ENCODE results near the gene MMP28.

MMP28 gene

GRCh38 chr17:35773129-35773528, 22.3 kb downstream of the MMP28 start:
- Histone ChIP-seq H3K36me3 (no peaks in the 10 kb centered on the region), H3K4me1 (peaks cover 0 to 51% (median 28%) of the 10 kb centered on the region in 4 donors), H3K27me3 (no peaks in the 10 kb centered on the region), H3K27ac (peak overlapping the region; percentile 84 to 89), H3K4me3 (no peak overlapping the region), H3K9me3 (no peaks in the 10 kb centered on the region)
- intact Hi-C loops (cut with DNase I; ENCODE audit: low total_unique reads): no loop called here
- DNase-seq: no peak
- no peak for TF ChIP-seq CTCF (IDR thresholded peaks at IDR 0.05)

- intact Hi-C loops (cut with DNase I; ENCODE audit: low total_unique reads): no loop called here
- TF ChIP-seq CTCF (IDR thresholded peaks at IDR 0.05): no peak
- no peak overlapping the region for H3K4me3 ChIP-seq
- DNase-seq: no peak
- no peak overlapping the region for H3K27ac ChIP-seq
- peaks cover 0 to 28% (median 22%) of the 10 kb centered on the region in 4 donors for H3K4me1 ChIP-seq
- H3K27me3 ChIP-seq: no peaks in the 10 kb centered on the region
- no peaks in the 10 kb centered on the region for H3K36me3 ChIP-seq
- H3K9me3 ChIP-seq: no peaks in the 10 kb centered on the region
Measured at GRCh38 chr17:35769895-35770486, 25.4 kb downstream of the MMP28 start.

- intact Hi-C loops (cut with DNase I; ENCODE audit: low total_unique reads): no loop called here
- DNase-seq: no peak
- H3K4me1 ChIP-seq: peaks cover 0 to 25% (median 19%) of the 10 kb centered on the region in 4 donors
- no peaks in the 10 kb centered on the region for H3K9me3 ChIP-seq
- no peak for TF ChIP-seq CTCF (IDR thresholded peaks at IDR 0.05)
- no peak overlapping the region for H3K27ac ChIP-seq
- H3K4me3 ChIP-seq: no peak overlapping the region
- no peaks in the 10 kb centered on the region for H3K27me3 ChIP-seq
- H3K36me3 ChIP-seq: no peaks in the 10 kb centered on the region
Measured at GRCh38 chr17:35768797-35769196, 26.6 kb downstream of the MMP28 start.

GRCh38 chr17:35766903-35767510, 28.4 kb downstream of the MMP28 start:
- TF ChIP-seq CTCF (IDR thresholded peaks at IDR 0.05): peak; percentile 53 to 65
- no peak overlapping the region for H3K27ac ChIP-seq
- DNase-seq: no peak
- no peak overlapping the region for H3K4me3 ChIP-seq
- no peaks in the 10 kb centered on the region for H3K36me3 ChIP-seq
- H3K27me3 ChIP-seq: no peaks in the 10 kb centered on the region
- no peaks in the 10 kb centered on the region for H3K9me3 ChIP-seq
- intact Hi-C loops (cut with DNase I; ENCODE audit: low total_unique reads): no loop called here
- peaks cover 0 to 22% (median 13%) of the 10 kb centered on the region in 4 donors for H3K4me1 ChIP-seq

- H3K4me1 ChIP-seq: peaks cover 0 to 22% (median 13%) of the 10 kb centered on the region in 4 donors
- intact Hi-C loops (cut with DNase I; ENCODE audit: low total_unique reads): no loop called here
- no peak overlapping the region for H3K27ac ChIP-seq
- no peaks in the 10 kb centered on the region for H3K36me3 ChIP-seq
- no peaks in the 10 kb centered on the region for H3K9me3 ChIP-seq
- H3K4me3 ChIP-seq: no peak overlapping the region
- DNase-seq: no peak
- no peaks in the 10 kb centered on the region for H3K27me3 ChIP-seq
- TF ChIP-seq CTCF (IDR thresholded peaks at IDR 0.05): no peak
Measured at GRCh38 chr17:35766489-35766877, 29.0 kb downstream of the MMP28 start.

Measured in tibial artery (tissue), 4 donors.